DOHH2 (cell line): Measurements from ENCODE around the gene LOXL4.

Experiments used
- H3F3A ChIP-seq: fragments of 200-600 bp; sonication (generic), shearing (Covaris generic); 2 replicates; pipeline ENCODE4 v1.6.0; 2016; ENCODE audit warnings: antibody characterized with exemption, mild to moderate bottlenecking; ENCODE audit not compliant: control insufficient read depth, insufficient read depth
- H3K27ac ChIP-seq: fragments of 200-600 bp; sonication (generic); 2 replicates; pipeline ENCODE4 v1.5.1; 2014; ENCODE audit warnings: low read depth, mild to moderate bottlenecking, low read length, moderate library complexity
- H3K27me3 ChIP-seq: fragments of 200-600 bp; sonication (generic); 2 replicates; pipeline ENCODE4 v1.6.1; 2014; ENCODE audit warnings: mild to moderate bottlenecking, low read length, mixed read lengths; ENCODE audit not compliant: control insufficient read depth
- H3K36me3 ChIP-seq: fragments of 200-600 bp; sonication (generic); 2 replicates; pipeline ENCODE4 v1.6.1; 2014; ENCODE audit warnings: mild to moderate bottlenecking, low read length, moderate library complexity, mixed read lengths; ENCODE audit not compliant: control insufficient read depth
- H3K4me1 ChIP-seq: fragments of 200-600 bp; sonication (generic); 2 replicates; pipeline ENCODE4 v1.6.1; 2014; ENCODE audit warnings: mild to moderate bottlenecking, low read length, mixed read lengths; ENCODE audit not compliant: control insufficient read depth
- H3K4me2 ChIP-seq: fragments of 200-600 bp; sonication (generic); 2 replicates; pipeline ENCODE4 v1.6.0; 2014; ENCODE audit warnings: mild to moderate bottlenecking, low read length, moderate library complexity
- H3K4me3 ChIP-seq: fragments of 200-600 bp; sonication (generic); 2 replicates; pipeline ENCODE4 v1.5.1; 2014; ENCODE audit warnings: mild to moderate bottlenecking, low read length, mixed read lengths
- H3K79me2 ChIP-seq: fragments of 200-600 bp; sonication (generic); 2 replicates; pipeline ENCODE4 v1.6.1; 2014; ENCODE audit warnings: mild to moderate bottlenecking, low read length, mixed read lengths; ENCODE audit not compliant: control insufficient read depth
- H3K9me2 ChIP-seq: fragments of 200-600 bp; sonication (generic); replicated peaks from 2 replicates; pipeline ENCODE4 v1.6.1; 2014; ENCODE audit warnings: mild to moderate bottlenecking, low read length, mixed read lengths; ENCODE audit not compliant: control insufficient read depth
- H3K9me3 ChIP-seq: fragments of 200-600 bp; sonication (generic); 2 replicates; pipeline ENCODE4 v1.6.1; 2014; ENCODE audit warnings: antibody characterized with exemption, low read length, mixed read lengths; ENCODE audit not compliant: control insufficient read depth, insufficient read depth
- H4K20me1 ChIP-seq: fragments of 200-600 bp; sonication (generic); 2 replicates; pipeline ENCODE4 v1.6.0; 2014; ENCODE audit warnings: low read depth, mild to moderate bottlenecking, antibody characterized with exemption, low read length, moderate library complexity; ENCODE audit not compliant: control insufficient read depth, insufficient read depth
- EZH2phosphoT487 ChIP-seq: fragments of 200-600 bp; sonication (generic); IDR thresholded peaks from 2 replicates; pipeline ENCODE4 v1.6.1; 2017; ENCODE audit warnings: borderline replicate concordance, mild to moderate bottlenecking, antibody characterized with exemption, low read length, moderate library complexity, mixed read lengths
- TF ChIP-seq, protein P1 (sequence below): fragments of 200-600 bp; sonication (generic); IDR thresholded peaks from one replicate; pipeline ENCODE4 v1.5.1; 2014; ENCODE audit warnings: antibody characterized with exemption, mild to moderate bottlenecking, low read depth, low read length; ENCODE audit not compliant: poor library complexity, severe bottlenecking

The LOXL4 gene

GRCh38 chr10:98272656-98273055 is 4.7 kb upstream of the LOXL4 start:
- H3K4me1 ChIP-seq: peaks cover 7% of the 10 kb centered on the region

GRCh38 chr10:98272245-98272644 is 4.3 kb upstream of the LOXL4 start:
- Histone ChIP-seq H3K27me3 (peaks cover 49% of the 10 kb centered on the region), H3K36me3 (no peaks in the 10 kb centered on the region), H3K4me1 (peaks cover 8% of the 10 kb centered on the region), H3K4me3 (no peak overlapping the region), H3K4me2 (no peak overlapping the region), H3K9me3 (no peaks in the 10 kb centered on the region), H3K79me2 (no peaks in the 10 kb centered on the region), H3K27ac (no peak overlapping the region), H3K9me2 (no peaks in the 10 kb centered on the region), H4K20me1 (0 out of 2 replicates have a peak, but pooled peaks cover 4% of the 10 kb centered on the region), H3F3A (no peaks in the 10 kb centered on the region)
- TF ChIP-seq, protein P1, sequence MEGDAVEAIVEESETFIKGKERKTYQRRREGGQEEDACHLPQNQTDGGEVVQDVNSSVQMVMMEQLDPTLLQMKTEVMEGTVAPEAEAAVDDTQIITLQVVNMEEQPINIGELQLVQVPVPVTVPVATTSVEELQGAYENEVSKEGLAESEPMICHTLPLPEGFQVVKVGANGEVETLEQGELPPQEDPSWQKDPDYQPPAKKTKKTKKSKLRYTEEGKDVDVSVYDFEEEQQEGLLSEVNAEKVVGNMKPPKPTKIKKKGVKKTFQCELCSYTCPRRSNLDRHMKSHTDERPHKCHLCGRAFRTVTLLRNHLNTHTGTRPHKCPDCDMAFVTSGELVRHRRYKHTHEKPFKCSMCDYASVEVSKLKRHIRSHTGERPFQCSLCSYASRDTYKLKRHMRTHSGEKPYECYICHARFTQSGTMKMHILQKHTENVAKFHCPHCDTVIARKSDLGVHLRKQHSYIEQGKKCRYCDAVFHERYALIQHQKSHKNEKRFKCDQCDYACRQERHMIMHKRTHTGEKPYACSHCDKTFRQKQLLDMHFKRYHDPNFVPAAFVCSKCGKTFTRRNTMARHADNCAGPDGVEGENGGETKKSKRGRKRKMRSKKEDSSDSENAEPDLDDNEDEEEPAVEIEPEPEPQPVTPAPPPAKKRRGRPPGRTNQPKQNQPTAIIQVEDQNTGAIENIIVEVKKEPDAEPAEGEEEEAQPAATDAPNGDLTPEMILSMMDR: no peak
- TF ChIP-seq EZH2phosphoT487: no peak

More at GRCh38 chr10:98272656-98273055, 4.7 kb upstream of the LOXL4 start:
- Histone ChIP-seq H4K20me1 (0 out of 2 replicates have a peak, but pooled peaks cover 1% of the 10 kb centered on the region), H3K27me3 (peaks cover 45% of the 10 kb centered on the region), H3K4me2 (no peak overlapping the region), H3K27ac (no peak overlapping the region), H3F3A (no peaks in the 10 kb centered on the region), H3K9me2 (no peaks in the 10 kb centered on the region), H3K4me3 (no peak overlapping the region), H3K79me2 (no peaks in the 10 kb centered on the region), H3K36me3 (no peaks in the 10 kb centered on the region), H3K9me3 (no peaks in the 10 kb centered on the region)
- no peak for TF ChIP-seq EZH2phosphoT487
- TF ChIP-seq, protein P1: no peak

GRCh38 chr10:98270786-98271185 is 2.8 kb upstream of the LOXL4 start:
- Histone ChIP-seq H3K4me1 (peaks cover 8% of the 10 kb centered on the region), H3F3A (no peaks in the 10 kb centered on the region), H3K27me3 (peaks cover 61% of the 10 kb centered on the region), H3K4me3 (no peak overlapping the region), H3K79me2 (no peaks in the 10 kb centered on the region), H3K9me2 (no peaks in the 10 kb centered on the region), H3K27ac (no peak overlapping the region), H3K4me2 (no peak overlapping the region), H4K20me1 (0 out of 2 replicates have a peak, but pooled peaks cover 4% of the 10 kb centered on the region), H3K9me3 (no peaks in the 10 kb centered on the region), H3K36me3 (no peaks in the 10 kb centered on the region)
- TF ChIP-seq, protein P1: no peak
- no peak for TF ChIP-seq EZH2phosphoT487
